K562 (cell line): Measurements from ENCODE around the gene LRRC10. TPM values are rescaled to one million over a fixed set of nuclear protein-coding genes. Genes with fewer than 3 reads are reported as not detected.
A peak's percentile ranks its signal among the peaks of the same experiment; 100 is the strongest.

Source experiments
- ARID2 ChIP-seq: fragments of 450-650 bp; IDR thresholded peaks from 2 replicates; pipeline ENCODE4 v1.6.1; 2017; ENCODE audit warnings: antibody characterized with exemption, mild to moderate bottlenecking
- E2F3 ChIP-seq: fragments of 250-450 bp; sonication (Bioruptor Pico); IDR thresholded peaks from 2 replicates; pipeline ENCODE4 v1.4.0; 2020; ENCODE audit warnings: mild to moderate bottlenecking
- FOS ChIP-seq: IDR thresholded peaks from 3 replicates; pipeline ENCODE4 v1.6.1; 2011; ENCODE audit not compliant: insufficient read length; ENCODE audit errors: extremely low read depth
- FOXP1 ChIP-seq: sonication (generic); formaldehyde crosslinking; IDR thresholded peaks from 2 replicates; pipeline ENCODE4 v1.8.0; 2022; ENCODE audit warnings: mild to moderate bottlenecking, missing genetic modification reagents
- GATAD2B ChIP-seq: fragments of 450-650 bp; IDR thresholded peaks from 2 replicates; pipeline ENCODE4 v1.6.1; 2017; ENCODE audit warnings: mild to moderate bottlenecking, borderline replicate concordance
- GTF2E2 ChIP-seq: fragments of 200-800 bp; sonication (Bioruptor generic); IDR thresholded peaks from 2 replicates; pipeline ENCODE4 v1.6.1; 2016; ENCODE audit warnings: missing genetic modification characterization, missing compliant biosample characterization
- KLF6 ChIP-seq: fragments of 250-450 bp; sonication (Bioruptor Pico); IDR thresholded peaks from 2 replicates; pipeline ENCODE4 v1.4.0; 2020; ENCODE audit warnings: mild to moderate bottlenecking, moderate library complexity, borderline replicate concordance
- NCOA2 ChIP-seq, 2 experiments: fragments of 450-650 bp; IDR thresholded peaks; 2 replicates each; pipeline ENCODE4 v1.6.1; 2018; ENCODE audit warnings: mild to moderate bottlenecking in 2 of 2, moderate library complexity in 1 of 2; ENCODE audit not compliant: partially characterized antibody in 2 of 2
- SMC3 ChIP-seq: conservative IDR thresholded peaks from 2 replicates; pipeline ENCODE4 v1.6.1; 2011; ENCODE audit warnings: low read depth, low read length, improper control_type of control experiment; ENCODE audit not compliant: insufficient read depth
- TEAD2 ChIP-seq: fragments of 450-650 bp; IDR thresholded peaks from 2 replicates; pipeline ENCODE4 v1.6.1; 2016; ENCODE audit warnings: missing genetic modification characterization, control low read depth, missing compliant biosample characterization
- ZC3H11A ChIP-seq: IDR thresholded peaks from 2 replicates; pipeline ENCODE4 v1.6.1; 2012; ENCODE audit warnings: low read depth, low read length, improper control_type of control experiment
- ZFX ChIP-seq: sonication (generic); formaldehyde crosslinking; IDR thresholded peaks from 2 replicates; pipeline ENCODE4 v1.8.0; 2022; ENCODE audit warnings: mild to moderate bottlenecking, missing genetic modification reagents, moderate library complexity
- ZKSCAN3 ChIP-seq: fragments of 250-450 bp; sonication (Bioruptor Pico); IDR thresholded peaks from 2 replicates; pipeline ENCODE4 v1.4.0; 2020
- ZSCAN29 ChIP-seq: fragments of 450-650 bp; IDR thresholded peaks from 2 replicates; pipeline ENCODE4 v1.6.1; 2017
- polyA plus RNA-seq, 8 experiments: library from polyadenylated mRNA; depleted of rRNA in 4 of 8; stranded (reverse) in 5 of 8; unstranded in 3 of 8; fragments of >200 nt; fragmentation: Nextera tagmentation in 2 of 8; fragmentation: Illumina TruSeq in 1 of 8; extraction: Ambion mirVana in 2 of 8; extraction: Trizol in 1 of 8; gene quantifications; 2 replicates each; pipeline versions ENCODE4 v1.2.1 to v1.2.3, GENCODE V29; 2011 to 2014; ENCODE audit warnings: inconsistent platforms in 1 of 8, missing spikeins in 1 of 8
- total RNA-seq, 7 experiments: library from RNA; depleted of rRNA in 6 of 7; stranded (reverse); fragments of >200 nt in 6 of 7; fragmentation: Illumina TruSeq in 2 of 7; extraction: Trizol in 2 of 7; gene quantifications; 2 replicates each; pipeline versions ENCODE4 v1.2.1 to v1.2.3, GENCODE V29; 2011 to 2021; ENCODE audit warnings: low replicate concordance in 1 of 7
- TF ChIP-seq, protein P1 (sequence below): fragments of 450-650 bp; formaldehyde crosslinking; IDR thresholded peaks from 2 replicates; pipeline ENCODE4 v1.4.0; 2020; ENCODE audit warnings: mild to moderate bottlenecking, mixed read lengths
- TF ChIP-seq, protein P2 (sequence below): sonication (generic); formaldehyde crosslinking; IDR thresholded peaks from 2 replicates; pipeline ENCODE4 v1.9.0; 2022; ENCODE audit warnings: mild to moderate bottlenecking, missing genetic modification reagents
- TF ChIP-seq, protein P3 (sequence below): IDR thresholded peaks from 3 replicates; pipeline ENCODE4 v1.6.1; 2011; ENCODE audit warnings: borderline replicate concordance, mild to moderate bottlenecking, moderate library complexity; ENCODE audit not compliant: insufficient read length; ENCODE audit errors: extremely low read depth
- TF ChIP-seq, protein P4 (sequence below), 3 experiments: IDR thresholded peaks in 2 of 3; conservative IDR thresholded peaks in 1 of 3; 2 replicates each; pipeline ENCODE4 v1.5.1; 2011 to 2012; ENCODE audit warnings: low read length in 3 of 3, mild to moderate bottlenecking in 3 of 3, control low read depth in 2 of 3, improper control_type of control experiment in 1 of 3, inconsistent platforms in 1 of 3, low read depth in 1 of 3, mixed read lengths in 1 of 3, moderate library complexity in 1 of 3; ENCODE audit not compliant: insufficient read depth in 2 of 3
- TF ChIP-seq, protein P5 (sequence below): sonication (generic); formaldehyde crosslinking; IDR thresholded peaks from 2 replicates; pipeline ENCODE4 v1.8.0; 2022; ENCODE audit warnings: missing genetic modification reagents, mild to moderate bottlenecking, moderate library complexity, borderline replicate concordance

The LRRC10 gene
- total and polyA plus RNA-seq, 9 of the 15 experiments (the other 6 are each of a cell fraction or from before 2014, with no cell fraction given), result 0.09 TPM; not detected in 8

DNA sequence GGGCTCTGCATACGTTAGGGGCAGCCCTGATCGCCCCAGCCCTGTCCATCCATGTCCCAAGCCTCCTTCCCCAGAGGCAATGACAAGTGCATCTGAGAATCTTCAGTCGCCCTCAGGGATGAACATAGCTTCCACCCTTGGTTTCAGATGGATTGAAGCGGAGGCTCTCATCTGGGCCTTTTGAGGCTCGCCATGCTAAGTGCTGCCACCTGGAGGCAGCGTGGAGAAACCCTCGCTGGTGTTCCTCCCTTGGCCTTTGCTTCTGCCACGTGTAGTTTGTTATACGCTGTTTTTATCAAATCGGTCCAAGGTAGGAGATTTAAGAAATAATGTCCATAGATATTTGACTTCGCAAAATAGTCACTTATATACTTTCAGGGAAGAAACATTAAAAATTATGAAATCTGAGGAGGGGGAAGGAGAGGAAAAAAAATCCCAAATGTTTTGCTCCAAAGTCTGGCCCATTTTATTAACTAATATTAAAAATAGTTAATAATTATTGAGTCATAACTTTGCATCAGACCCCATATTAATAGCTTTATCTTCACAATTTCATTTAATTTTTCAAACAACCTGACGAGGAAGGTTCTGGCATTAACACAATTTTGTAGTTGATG lies 28.8 kb upstream of the LRRC10 start (continued):
- TF ChIP-seq ZFX (CRISPR knock-in tag) (peak; percentile 38; the same call in 1 of the 2 replicates), ARID2 (no peak), FOS (no peak), NCOA2 (IDR thresholded peaks at IDR 0.05; ENCODE audit: partially characterized antibody in 2 of 2) (no peak), SMC3 (peak; percentile 82), E2F3 (CRISPR knock-in tag) (0 out of 2 replicates have a peak, but pooled peaks have one; percentile 16), ZKSCAN3 (no peak), KLF6 (CRISPR knock-in tag) (no peak), GTF2E2 (tag) (no peak), ZSCAN29 (no peak), ZC3H11A (no peak), GATAD2B (no peak), FOXP1 (CRISPR knock-in tag) (no peak), TEAD2 (tag) (no peak)
- TF ChIP-seq, protein P1, sequence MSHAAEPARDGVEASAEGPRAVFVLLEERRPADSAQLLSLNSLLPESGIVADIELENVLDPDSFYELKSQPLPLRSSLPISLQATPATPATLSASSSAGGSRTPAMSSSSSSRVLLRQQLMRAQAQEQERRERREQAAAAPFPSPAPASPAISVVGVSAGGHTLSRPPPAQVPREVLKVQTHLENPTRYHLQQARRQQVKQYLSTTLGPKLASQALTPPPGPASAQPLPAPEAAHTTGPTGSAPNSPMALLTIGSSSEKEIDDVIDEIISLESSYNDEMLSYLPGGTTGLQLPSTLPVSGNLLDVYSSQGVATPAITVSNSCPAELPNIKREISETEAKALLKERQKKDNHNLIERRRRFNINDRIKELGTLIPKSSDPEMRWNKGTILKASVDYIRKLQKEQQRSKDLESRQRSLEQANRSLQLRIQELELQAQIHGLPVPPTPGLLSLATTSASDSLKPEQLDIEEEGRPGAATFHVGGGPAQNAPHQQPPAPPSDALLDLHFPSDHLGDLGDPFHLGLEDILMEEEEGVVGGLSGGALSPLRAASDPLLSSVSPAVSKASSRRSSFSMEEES (CRISPR knock-in tag), result no peak
- TF ChIP-seq, protein P2, sequence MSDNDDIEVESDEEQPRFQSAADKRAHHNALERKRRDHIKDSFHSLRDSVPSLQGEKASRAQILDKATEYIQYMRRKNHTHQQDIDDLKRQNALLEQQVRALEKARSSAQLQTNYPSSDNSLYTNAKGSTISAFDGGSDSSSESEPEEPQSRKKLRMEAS (CRISPR knock-in tag), result peak; percentile 31; the same call in 1 of the 2 replicates
- TF ChIP-seq, protein P3, sequence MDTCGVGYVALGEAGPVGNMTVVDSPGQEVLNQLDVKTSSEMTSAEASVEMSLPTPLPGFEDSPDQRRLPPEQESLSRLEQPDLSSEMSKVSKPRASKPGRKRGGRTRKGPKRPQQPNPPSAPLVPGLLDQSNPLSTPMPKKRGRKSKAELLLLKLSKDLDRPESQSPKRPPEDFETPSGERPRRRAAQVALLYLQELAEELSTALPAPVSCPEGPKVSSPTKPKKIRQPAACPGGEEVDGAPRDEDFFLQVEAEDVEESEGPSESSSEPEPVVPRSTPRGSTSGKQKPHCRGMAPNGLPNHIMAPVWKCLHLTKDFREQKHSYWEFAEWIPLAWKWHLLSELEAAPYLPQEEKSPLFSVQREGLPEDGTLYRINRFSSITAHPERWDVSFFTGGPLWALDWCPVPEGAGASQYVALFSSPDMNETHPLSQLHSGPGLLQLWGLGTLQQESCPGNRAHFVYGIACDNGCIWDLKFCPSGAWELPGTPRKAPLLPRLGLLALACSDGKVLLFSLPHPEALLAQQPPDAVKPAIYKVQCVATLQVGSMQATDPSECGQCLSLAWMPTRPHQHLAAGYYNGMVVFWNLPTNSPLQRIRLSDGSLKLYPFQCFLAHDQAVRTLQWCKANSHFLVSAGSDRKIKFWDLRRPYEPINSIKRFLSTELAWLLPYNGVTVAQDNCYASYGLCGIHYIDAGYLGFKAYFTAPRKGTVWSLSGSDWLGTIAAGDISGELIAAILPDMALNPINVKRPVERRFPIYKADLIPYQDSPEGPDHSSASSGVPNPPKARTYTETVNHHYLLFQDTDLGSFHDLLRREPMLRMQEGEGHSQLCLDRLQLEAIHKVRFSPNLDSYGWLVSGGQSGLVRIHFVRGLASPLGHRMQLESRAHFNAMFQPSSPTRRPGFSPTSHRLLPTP, result no peak
- TF ChIP-seq, protein P4, sequence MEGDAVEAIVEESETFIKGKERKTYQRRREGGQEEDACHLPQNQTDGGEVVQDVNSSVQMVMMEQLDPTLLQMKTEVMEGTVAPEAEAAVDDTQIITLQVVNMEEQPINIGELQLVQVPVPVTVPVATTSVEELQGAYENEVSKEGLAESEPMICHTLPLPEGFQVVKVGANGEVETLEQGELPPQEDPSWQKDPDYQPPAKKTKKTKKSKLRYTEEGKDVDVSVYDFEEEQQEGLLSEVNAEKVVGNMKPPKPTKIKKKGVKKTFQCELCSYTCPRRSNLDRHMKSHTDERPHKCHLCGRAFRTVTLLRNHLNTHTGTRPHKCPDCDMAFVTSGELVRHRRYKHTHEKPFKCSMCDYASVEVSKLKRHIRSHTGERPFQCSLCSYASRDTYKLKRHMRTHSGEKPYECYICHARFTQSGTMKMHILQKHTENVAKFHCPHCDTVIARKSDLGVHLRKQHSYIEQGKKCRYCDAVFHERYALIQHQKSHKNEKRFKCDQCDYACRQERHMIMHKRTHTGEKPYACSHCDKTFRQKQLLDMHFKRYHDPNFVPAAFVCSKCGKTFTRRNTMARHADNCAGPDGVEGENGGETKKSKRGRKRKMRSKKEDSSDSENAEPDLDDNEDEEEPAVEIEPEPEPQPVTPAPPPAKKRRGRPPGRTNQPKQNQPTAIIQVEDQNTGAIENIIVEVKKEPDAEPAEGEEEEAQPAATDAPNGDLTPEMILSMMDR (IDR thresholded peaks at IDR 0.05 in 2 of 3, conservative IDR thresholded peaks at IDR 0.05 in 1 of 3; ENCODE audit: insufficient read depth in 2 of 3, low read depth in 1 of 3, low read length in 3 of 3), result peak; percentile 85 to 93 (median 88)
- TF ChIP-seq, protein P5, sequence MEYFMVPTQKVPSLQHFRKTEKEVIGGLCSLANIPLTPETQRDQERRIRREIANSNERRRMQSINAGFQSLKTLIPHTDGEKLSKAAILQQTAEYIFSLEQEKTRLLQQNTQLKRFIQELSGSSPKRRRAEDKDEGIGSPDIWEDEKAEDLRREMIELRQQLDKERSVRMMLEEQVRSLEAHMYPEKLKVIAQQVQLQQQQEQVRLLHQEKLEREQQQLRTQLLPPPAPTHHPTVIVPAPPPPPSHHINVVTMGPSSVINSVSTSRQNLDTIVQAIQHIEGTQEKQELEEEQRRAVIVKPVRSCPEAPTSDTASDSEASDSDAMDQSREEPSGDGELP (CRISPR knock-in tag), result peak; percentile 52; the same call in 1 of the 2 replicates
